GM10266 (cell line): ENCODE measurements around the gene DSCAM.

ENCODE experiments used
- DNase-seq: peaks from one replicate; pipeline ENCODE4 v3.0.0; 2012; ENCODE audit errors: extremely low spot score
- CTCF ChIP-seq: IDR thresholded peaks from 2 replicates; pipeline ENCODE4 v1.5.1; 2012; ENCODE audit warnings: mild to moderate bottlenecking, low read depth; ENCODE audit not compliant: control insufficient read depth, insufficient read depth; ENCODE audit errors: missing control alignments

DSCAM gene

GRCh38 chr21:40504825-40505224 is 342.1 kb downstream of the DSCAM start:
- TF ChIP-seq CTCF = no peak
- DNase-seq = no peak

- DNase-seq = no peak
- no peak for TF ChIP-seq CTCF
These were observed 350.8 kb downstream of the DSCAM start for GRCh38 chr21:40496116-40496515.

GRCh38 chr21:40490408-40490807 is 356.6 kb downstream of the DSCAM start:
- TF ChIP-seq CTCF = no peak
- DNase-seq = no peak

- TF ChIP-seq CTCF = no peak
- no peak for DNase-seq
These were observed 358.0 kb downstream of the DSCAM start for GRCh38 chr21:40489001-40489400.

- no peak for TF ChIP-seq CTCF
- no peak for DNase-seq
These were observed 365.2 kb downstream of the DSCAM start for GRCh38 chr21:40481764-40482163.

- TF ChIP-seq CTCF = no peak
- DNase-seq = no peak
These were observed 372.4 kb downstream of the DSCAM start for GRCh38 chr21:40474513-40474912.

- no peak for DNase-seq
- no peak for TF ChIP-seq CTCF
These were observed 374.9 kb downstream of the DSCAM start for GRCh38 chr21:40472013-40472412.
